ENCODE results near the gene CCSER2. TPM values are rescaled to one million over a fixed set of nuclear protein-coding genes. Genes with fewer than 3 reads are reported as not detected.

The CCSER2 gene
- total RNA-seq, 1 experiment from 2014 or later: 28.9 TPM

DNA sequence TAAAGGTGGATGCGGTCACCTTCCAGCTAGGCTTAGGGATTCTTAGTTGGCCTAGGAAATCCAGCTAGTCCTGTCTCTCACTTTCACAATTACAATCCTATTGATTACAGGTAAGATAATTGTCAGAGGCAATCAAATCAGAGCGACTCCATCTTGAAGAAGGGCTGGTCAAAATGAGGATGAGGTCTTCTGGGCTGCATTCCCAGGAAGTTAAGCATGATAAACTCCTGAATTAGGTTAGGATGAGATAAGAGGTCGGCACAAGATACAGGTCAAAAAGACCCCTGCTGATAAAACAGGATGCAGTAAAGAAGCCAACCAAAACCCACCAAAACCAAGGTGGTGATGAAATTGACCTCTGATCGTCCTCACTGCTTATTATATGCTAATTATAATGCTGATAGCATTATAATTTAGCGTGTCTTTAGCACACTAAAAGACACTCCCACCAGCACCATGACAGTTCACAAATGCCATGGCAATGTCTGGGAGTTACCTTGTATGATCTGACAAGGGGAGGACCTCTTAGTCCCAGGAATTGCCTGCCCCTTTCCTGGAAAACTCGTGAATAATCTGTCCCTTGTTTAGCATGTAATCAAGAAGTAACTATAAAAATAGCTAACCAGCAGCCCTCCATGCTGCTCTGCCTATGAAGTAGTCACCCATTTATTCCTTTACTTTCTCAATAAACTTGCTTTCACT lies 237.6 kb downstream of the CCSER2 start:
- Histone ChIP-seq H3K27me3 (ENCODE audit: insufficient read depth, low read length) (peaks cover 15% of the 10 kb centered on the region; the same call in 1 of the 2 replicates), H2AFZ (ENCODE audit: low read depth, low read length, poor library complexity, severe bottlenecking) (no peak overlapping the region), H3K79me2 (ENCODE audit: insufficient read depth, low read length) (no peaks in the 10 kb centered on the region), H3K36me3 (ENCODE audit: control insufficient read depth in 1 of 2, insufficient read depth in 2 of 2, low read length in 2 of 2) (no peaks in the 10 kb centered on the region), H3K9me2 (ENCODE audit: insufficient read depth) (no peaks in the 10 kb centered on the region), H3K4me3 (replicated peaks in 1 of 2; ENCODE audit: low read depth in 1 of 2, low read length in 2 of 2) (no peak overlapping the region), H3K9me3 (ENCODE audit: control insufficient read depth in 1 of 2, insufficient read depth in 1 of 2, low read depth in 1 of 2, low read length in 2 of 2) (no peaks in the 10 kb centered on the region), H3K4me2 (ENCODE audit: low read length) (no peak overlapping the region), H4K20me1 (ENCODE audit: insufficient read depth) (no peaks in the 10 kb centered on the region), H3K27ac (ENCODE audit: low read depth, low read length) (no peak overlapping the region), H3K9ac (ENCODE audit: low read length) (no peak overlapping the region), H3K4me1 (ENCODE audit: control insufficient read depth in 1 of 2, insufficient read depth in 2 of 2, low read length in 2 of 2) (no peaks in the 10 kb centered on the region)
- no peak for TF ChIP-seq ELF1 (IDR thresholded peaks at IDR 0.05; ENCODE audit: borderline replicate concordance, low read depth)
- no peak for DNase-seq (ENCODE audit: low read depth, low spot score)
- ChIA-PET RAD21 (ENCODE audit: low non-redundant PET in 1 of 2, low total read pairs in 2 of 2, uncharacterized antibody in 2 of 2, unreplicated experiment in 2 of 2) (no interaction called here), POLR2A (no interaction called here), CTCF (no interaction called here)
- BruUV-seq (replicated peaks): no TSS peak
- intact Hi-C loops (cut with micrococcal nuclease): no loop called here
- no peak for ATAC-seq

DNA sequence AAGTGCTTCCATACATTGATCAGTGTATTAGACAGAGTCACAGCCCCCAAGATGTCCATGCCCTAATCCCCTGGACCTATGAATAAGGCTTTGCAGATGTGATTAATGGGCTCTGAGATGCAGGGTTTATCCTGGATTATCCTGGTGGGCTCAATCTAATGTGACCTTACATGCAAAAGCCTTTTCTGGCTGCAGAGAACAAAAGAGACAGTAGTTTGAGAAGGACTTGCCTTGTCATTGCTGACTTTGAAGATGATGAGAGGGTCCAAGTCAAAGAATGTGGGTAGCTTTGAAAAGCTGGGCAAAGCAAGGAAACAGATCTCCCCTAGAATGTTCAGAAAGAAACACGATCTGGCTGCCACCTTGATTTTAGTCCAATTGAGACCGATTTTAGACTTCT lies 238.7 kb downstream of the CCSER2 start:
- H3K4me1 ChIP-seq (ENCODE audit: control insufficient read depth in 1 of 2, insufficient read depth in 2 of 2, low read length in 2 of 2): no peaks in the 10 kb centered on the region
- no peaks in the 10 kb centered on the region for H3K36me3 ChIP-seq (ENCODE audit: control insufficient read depth in 1 of 2, insufficient read depth in 2 of 2, low read length in 2 of 2)
- H3K79me2 ChIP-seq (ENCODE audit: insufficient read depth, low read length): no peaks in the 10 kb centered on the region
- peaks cover 15% of the 10 kb centered on the region; the same call in 1 of the 2 replicates for H3K27me3 ChIP-seq (ENCODE audit: insufficient read depth, low read length)
- no TSS peak for BruUV-seq (replicated peaks)
- no peak for DNase-seq (ENCODE audit: low read depth, low spot score)
- ChIA-PET POLR2A (no interaction called here), CTCF (no interaction called here), RAD21 (ENCODE audit: low non-redundant PET in 1 of 2, low total read pairs in 2 of 2, uncharacterized antibody in 2 of 2, unreplicated experiment in 2 of 2) (no interaction called here)
- no peak for ATAC-seq
- no peak overlapping the region for H3K9ac ChIP-seq (ENCODE audit: low read length)
- H3K4me3 ChIP-seq (replicated peaks in 1 of 2; ENCODE audit: low read depth in 1 of 2, low read length in 2 of 2): no peak overlapping the region
- TF ChIP-seq SP1 (IDR thresholded peaks at IDR 0.05; ENCODE audit: low read depth): no peak
- no peak for TF ChIP-seq ELF1 (IDR thresholded peaks at IDR 0.05; ENCODE audit: borderline replicate concordance, low read depth)
- no peak for TF ChIP-seq RAD21 (IDR thresholded peaks at IDR 0.05; ENCODE audit: low read depth)
- TF ChIP-seq, protein P1, sequence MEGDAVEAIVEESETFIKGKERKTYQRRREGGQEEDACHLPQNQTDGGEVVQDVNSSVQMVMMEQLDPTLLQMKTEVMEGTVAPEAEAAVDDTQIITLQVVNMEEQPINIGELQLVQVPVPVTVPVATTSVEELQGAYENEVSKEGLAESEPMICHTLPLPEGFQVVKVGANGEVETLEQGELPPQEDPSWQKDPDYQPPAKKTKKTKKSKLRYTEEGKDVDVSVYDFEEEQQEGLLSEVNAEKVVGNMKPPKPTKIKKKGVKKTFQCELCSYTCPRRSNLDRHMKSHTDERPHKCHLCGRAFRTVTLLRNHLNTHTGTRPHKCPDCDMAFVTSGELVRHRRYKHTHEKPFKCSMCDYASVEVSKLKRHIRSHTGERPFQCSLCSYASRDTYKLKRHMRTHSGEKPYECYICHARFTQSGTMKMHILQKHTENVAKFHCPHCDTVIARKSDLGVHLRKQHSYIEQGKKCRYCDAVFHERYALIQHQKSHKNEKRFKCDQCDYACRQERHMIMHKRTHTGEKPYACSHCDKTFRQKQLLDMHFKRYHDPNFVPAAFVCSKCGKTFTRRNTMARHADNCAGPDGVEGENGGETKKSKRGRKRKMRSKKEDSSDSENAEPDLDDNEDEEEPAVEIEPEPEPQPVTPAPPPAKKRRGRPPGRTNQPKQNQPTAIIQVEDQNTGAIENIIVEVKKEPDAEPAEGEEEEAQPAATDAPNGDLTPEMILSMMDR (IDR thresholded peaks at IDR 0.05 in 2 of 3, conservative IDR thresholded peaks at IDR 0.05 in 1 of 3; ENCODE audit: borderline replicate concordance in 1 of 3, insufficient read depth in 1 of 3, low read depth in 2 of 3, low read length in 2 of 3): no peak
- TF ChIP-seq, protein P2, sequence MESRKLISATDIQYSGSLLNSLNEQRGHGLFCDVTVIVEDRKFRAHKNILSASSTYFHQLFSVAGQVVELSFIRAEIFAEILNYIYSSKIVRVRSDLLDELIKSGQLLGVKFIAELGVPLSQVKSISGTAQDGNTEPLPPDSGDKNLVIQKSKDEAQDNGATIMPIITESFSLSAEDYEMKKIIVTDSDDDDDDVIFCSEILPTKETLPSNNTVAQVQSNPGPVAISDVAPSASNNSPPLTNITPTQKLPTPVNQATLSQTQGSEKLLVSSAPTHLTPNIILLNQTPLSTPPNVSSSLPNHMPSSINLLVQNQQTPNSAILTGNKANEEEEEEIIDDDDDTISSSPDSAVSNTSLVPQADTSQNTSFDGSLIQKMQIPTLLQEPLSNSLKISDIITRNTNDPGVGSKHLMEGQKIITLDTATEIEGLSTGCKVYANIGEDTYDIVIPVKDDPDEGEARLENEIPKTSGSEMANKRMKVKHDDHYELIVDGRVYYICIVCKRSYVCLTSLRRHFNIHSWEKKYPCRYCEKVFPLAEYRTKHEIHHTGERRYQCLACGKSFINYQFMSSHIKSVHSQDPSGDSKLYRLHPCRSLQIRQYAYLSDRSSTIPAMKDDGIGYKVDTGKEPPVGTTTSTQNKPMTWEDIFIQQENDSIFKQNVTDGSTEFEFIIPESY (IDR thresholded peaks at IDR 0.05; ENCODE audit: extremely low read depth, insufficient replicate concordance, low read length): no peak
- no peak overlapping the region for H2AFZ ChIP-seq (ENCODE audit: low read depth, low read length, poor library complexity, severe bottlenecking)
- no peak overlapping the region for H3K4me2 ChIP-seq (ENCODE audit: low read length)
- intact Hi-C loops (cut with micrococcal nuclease): no loop called here
- no peak overlapping the region for H3K27ac ChIP-seq (ENCODE audit: low read depth, low read length)
- no peaks in the 10 kb centered on the region for H3K9me3 ChIP-seq (ENCODE audit: control insufficient read depth in 1 of 2, insufficient read depth in 1 of 2, low read depth in 1 of 2, low read length in 2 of 2)
- no peaks in the 10 kb centered on the region for H4K20me1 ChIP-seq (ENCODE audit: insufficient read depth)
- H3K9me2 ChIP-seq (ENCODE audit: insufficient read depth): no peaks in the 10 kb centered on the region
